Adrenal gland (tissue), 5 donors: ENCODE data around the gene SLC25A21.

Experiments used
- POLR2A ChIP-seq, 2 donors: fragments of 450-650 bp; IDR thresholded peaks; one replicate each; pipeline ENCODE4 v1.6.1; 2017; ENCODE audit warnings: antibody characterized with exemption in 2 of 2, mild to moderate bottlenecking in 2 of 2, moderate library complexity in 1 of 2
- TF ChIP-seq, protein P1 (sequence below), 6 experiments: fragments of 450-650 bp in 4 of 6; fragments of 200-600 bp in 2 of 6; sonication (generic) in 1 of 6; IDR thresholded peaks; 1 replicate in 5 of 6; 2 replicates in 1 of 6; pipeline versions ENCODE4 v1.5.1 to v1.8.0; 2016 to 2021; ENCODE audit warnings: antibody characterized with exemption in 6 of 6, mild to moderate bottlenecking in 2 of 6, moderate library complexity in 1 of 6
- donor health status: DM: no; HTN: no; CAD: no.

DNA sequence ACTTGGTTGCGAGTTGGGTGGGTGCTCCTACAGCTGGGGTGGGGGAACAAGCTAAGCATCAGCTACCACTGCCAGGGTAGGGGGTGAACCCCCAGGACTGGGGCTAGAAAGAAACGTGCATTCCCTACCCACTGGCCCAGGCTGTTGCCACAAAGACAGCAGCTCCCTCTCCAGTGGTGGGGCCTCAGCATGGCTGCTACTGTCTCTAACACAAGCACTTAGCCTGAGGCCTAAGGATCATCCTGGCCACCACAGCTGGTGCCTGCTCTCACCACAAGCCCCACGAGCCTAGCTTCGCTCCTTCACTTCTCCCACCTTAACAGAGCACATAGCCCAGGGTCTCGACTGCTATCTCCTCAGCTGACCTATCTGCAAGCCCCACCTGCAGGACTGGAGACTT, 18.9 kb downstream of the SLC25A21 start:
- TF ChIP-seq, protein P1, sequence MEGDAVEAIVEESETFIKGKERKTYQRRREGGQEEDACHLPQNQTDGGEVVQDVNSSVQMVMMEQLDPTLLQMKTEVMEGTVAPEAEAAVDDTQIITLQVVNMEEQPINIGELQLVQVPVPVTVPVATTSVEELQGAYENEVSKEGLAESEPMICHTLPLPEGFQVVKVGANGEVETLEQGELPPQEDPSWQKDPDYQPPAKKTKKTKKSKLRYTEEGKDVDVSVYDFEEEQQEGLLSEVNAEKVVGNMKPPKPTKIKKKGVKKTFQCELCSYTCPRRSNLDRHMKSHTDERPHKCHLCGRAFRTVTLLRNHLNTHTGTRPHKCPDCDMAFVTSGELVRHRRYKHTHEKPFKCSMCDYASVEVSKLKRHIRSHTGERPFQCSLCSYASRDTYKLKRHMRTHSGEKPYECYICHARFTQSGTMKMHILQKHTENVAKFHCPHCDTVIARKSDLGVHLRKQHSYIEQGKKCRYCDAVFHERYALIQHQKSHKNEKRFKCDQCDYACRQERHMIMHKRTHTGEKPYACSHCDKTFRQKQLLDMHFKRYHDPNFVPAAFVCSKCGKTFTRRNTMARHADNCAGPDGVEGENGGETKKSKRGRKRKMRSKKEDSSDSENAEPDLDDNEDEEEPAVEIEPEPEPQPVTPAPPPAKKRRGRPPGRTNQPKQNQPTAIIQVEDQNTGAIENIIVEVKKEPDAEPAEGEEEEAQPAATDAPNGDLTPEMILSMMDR (IDR thresholded peaks at IDR 0.05): no peak
- no peak for TF ChIP-seq POLR2A (IDR thresholded peaks at IDR 0.05)
